A673 (cell line): Measurements from ENCODE around the gene MIAT.

Experiments used
- EZH2 ChIP-seq: fragments of 200-600 bp; sonication (generic); IDR thresholded peaks from 2 replicates; pipeline ENCODE4 v1.6.1; 2017; ENCODE audit warnings: borderline replicate concordance, low read depth, mild to moderate bottlenecking, mixed read lengths, antibody characterized with exemption, low read length; ENCODE audit not compliant: poor library complexity, severe bottlenecking
- TF ChIP-seq, protein P1 (sequence below): fragments of 300-800, 200-600 bp; sonication (generic); conservative IDR thresholded peaks from 2 replicates; pipeline ENCODE4 v1.5.1; 2017; ENCODE audit warnings: low read depth, mild to moderate bottlenecking, antibody characterized with exemption, low read length, moderate library complexity, mixed read lengths

DNA sequence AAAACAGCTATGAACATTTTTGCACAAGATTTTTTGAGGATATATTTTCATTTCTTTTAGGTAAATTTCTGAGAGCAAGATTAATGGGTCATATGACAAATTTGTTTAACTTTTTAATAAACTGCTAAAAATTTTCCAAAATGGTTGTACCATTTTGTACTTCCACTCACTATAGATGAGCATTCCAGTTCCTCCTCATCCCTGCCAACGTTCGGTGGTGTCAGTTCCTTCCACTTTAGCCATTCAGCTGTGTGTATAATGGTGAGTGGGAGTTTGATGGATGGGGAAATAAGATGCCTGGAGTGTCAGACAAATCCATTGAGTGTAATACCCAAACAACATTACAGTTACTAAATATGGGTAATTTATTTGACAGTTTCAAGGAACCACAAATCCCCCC is 49.7 kb downstream of the MIAT start:
- TF ChIP-seq, protein P1, sequence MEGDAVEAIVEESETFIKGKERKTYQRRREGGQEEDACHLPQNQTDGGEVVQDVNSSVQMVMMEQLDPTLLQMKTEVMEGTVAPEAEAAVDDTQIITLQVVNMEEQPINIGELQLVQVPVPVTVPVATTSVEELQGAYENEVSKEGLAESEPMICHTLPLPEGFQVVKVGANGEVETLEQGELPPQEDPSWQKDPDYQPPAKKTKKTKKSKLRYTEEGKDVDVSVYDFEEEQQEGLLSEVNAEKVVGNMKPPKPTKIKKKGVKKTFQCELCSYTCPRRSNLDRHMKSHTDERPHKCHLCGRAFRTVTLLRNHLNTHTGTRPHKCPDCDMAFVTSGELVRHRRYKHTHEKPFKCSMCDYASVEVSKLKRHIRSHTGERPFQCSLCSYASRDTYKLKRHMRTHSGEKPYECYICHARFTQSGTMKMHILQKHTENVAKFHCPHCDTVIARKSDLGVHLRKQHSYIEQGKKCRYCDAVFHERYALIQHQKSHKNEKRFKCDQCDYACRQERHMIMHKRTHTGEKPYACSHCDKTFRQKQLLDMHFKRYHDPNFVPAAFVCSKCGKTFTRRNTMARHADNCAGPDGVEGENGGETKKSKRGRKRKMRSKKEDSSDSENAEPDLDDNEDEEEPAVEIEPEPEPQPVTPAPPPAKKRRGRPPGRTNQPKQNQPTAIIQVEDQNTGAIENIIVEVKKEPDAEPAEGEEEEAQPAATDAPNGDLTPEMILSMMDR: no peak
- TF ChIP-seq EZH2: no peak
